Neural progenitor cell (in vitro differentiated cells): ENCODE measurements around the gene MMP2.

ENCODE experiments used
- CTCF ChIP-seq: fragments of 200-600 bp; sonication (generic); IDR thresholded peaks from 2 replicates; pipeline ENCODE4 v1.5.1; 2017; ENCODE audit warnings: antibody characterized with exemption, mild to moderate bottlenecking
- EZH2 ChIP-seq: fragments of 200-600 bp; sonication (generic); IDR thresholded peaks from 2 replicates; pipeline ENCODE4 v1.6.1; 2017; ENCODE audit warnings: antibody characterized with exemption, mild to moderate bottlenecking, moderate library complexity
- EZH2phosphoT487 ChIP-seq: fragments of 200-600 bp; sonication (generic); IDR thresholded peaks from 2 replicates; pipeline ENCODE4 v1.6.1; 2017; ENCODE audit warnings: antibody characterized with exemption

- TF ChIP-seq CTCF (no peak), EZH2 (no peak), EZH2phosphoT487 (no peak)
Observed at GRCh38 chr16:55444754-55445485, 34.1 kb upstream of the MMP2 start.
